Hematopoietic multipotent progenitor cell treated with erythropoietin and hydrocortisone succinate and interleukin-3 and kit ligand, for 8 days (in vitro differentiated cells): ENCODE measurements around the gene TLE3.

Experiments used
- DNase-seq: peaks from one replicate; pipeline ENCODE4 v3.0.0-alpha.2; 2015

Gene TLE3

DNA sequence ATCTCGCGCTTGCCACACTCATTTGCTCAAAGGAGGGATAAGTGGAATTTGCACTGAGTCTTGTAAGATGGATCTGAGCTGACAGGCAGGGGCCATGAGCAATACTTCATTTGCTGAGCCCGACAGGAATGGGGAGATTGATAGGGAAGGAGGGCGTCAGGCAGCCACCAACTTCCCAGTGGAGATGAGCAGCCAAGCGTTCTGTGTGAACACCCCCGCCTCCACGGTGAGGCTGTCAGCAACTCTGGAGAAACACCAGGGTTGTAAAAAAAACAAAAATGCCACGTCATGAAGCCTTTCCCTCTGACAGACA lies 36.8 kb downstream of the TLE3 start:
- DNase-seq: no peak

DNA sequence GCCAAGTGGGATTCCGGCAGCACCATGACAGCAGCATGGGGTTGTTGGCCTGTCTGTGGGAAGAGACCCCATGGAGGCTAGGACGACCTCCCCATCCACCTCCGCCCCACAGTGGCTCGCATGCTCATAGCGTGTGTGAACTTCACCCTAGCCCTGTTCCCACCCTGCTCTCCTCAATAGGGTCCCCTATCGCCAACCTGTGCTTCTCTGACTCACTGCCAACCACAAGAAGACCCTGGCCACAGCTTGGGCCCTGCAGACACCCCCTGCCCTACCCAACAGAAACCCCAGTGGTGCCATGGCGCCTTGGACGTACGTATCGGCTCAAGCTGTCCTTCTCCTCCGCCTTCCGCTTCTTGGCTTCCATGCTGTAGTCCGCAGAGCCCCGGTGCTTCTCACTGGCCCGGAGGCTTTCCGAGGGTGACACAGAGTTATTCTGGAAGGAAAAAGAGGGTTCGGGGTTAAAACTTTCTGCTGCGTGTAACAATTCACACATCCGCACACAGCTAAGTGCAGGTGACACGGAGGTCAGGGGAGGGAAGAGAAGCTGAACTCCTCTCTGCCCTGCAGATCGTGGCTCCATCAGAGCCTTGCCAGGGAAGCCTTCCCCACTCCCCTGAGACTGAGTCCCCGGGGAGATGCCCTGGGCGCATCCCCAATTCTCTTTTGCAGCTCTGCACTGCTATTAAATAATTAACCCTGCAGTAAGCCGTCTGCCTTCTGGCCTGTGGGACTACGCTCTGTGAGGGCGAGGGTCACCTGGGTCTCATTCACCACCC lies 37.3 kb downstream of the TLE3 start:
- no peak for DNase-seq

DNA sequence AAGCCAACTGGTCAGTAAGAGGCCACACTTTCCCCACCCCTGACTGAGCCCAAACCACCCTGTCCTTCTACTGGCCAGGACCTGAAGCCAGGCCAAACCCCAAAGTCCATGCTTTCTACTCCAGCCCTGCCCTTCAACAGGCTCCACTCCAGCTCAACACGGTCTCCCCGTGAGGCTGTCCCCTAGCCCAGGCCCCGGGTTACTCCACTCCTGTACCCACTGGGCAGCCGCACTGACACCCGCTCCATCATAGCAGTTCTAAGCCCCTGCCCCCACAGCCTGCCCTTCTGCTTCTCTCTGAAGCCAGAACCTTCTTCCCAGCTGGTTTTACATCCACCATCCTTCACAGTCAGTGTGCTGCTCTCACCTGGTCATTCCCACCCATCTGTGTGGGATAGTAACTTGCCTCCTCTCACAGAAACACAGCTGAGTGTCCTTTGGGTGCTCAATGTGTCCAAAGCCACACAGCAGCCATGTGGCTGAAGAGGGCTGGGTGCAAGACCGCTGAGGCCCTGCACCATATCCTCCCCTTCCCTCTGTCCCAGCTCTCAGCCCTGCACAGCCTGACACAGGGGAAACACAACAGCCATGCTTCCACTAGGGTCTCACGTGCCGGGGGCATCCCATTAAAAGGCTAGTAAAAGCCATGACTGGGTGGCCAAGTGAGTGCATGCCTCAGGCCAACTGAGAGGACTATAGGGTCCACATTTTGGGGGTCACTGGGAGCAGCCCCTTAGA lies 38.1 kb downstream of the TLE3 start:
- DNase-seq: no peak

DNA sequence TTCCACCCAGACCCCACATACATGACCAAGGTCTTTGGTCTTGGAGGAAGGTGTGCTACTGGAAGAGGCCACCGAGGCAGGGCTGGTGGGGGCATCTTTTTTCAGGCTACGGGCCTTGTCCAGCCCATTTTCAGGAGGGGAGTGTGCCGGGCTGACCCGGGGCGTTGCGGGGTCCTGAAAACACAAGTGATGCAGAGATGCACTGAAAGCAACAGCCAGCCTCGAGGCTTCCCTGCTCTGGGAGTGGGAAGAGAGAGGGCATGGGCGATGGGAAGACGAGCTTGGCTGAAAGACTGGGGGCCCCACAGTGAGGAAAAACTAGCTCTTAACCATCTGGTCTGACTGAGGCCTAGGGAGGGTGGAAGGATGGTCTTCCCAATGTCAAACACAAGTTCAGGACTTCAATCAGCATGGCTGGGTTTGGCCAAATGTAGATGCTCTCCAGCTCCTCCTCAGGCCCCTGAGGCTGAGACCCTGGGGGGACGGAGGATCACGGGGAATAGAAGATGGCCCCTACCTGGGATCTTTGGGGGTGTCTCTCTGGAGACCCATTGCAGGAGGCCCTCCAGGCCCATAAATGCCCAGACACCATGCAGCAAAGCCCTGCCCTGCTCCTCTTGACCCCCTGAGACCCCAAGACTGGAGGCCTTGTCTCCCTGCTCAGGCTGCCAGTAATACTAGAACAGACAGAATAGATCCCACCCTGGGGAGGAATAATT lies 38.9 kb downstream of the TLE3 start:
- DNase-seq: no peak

DNA sequence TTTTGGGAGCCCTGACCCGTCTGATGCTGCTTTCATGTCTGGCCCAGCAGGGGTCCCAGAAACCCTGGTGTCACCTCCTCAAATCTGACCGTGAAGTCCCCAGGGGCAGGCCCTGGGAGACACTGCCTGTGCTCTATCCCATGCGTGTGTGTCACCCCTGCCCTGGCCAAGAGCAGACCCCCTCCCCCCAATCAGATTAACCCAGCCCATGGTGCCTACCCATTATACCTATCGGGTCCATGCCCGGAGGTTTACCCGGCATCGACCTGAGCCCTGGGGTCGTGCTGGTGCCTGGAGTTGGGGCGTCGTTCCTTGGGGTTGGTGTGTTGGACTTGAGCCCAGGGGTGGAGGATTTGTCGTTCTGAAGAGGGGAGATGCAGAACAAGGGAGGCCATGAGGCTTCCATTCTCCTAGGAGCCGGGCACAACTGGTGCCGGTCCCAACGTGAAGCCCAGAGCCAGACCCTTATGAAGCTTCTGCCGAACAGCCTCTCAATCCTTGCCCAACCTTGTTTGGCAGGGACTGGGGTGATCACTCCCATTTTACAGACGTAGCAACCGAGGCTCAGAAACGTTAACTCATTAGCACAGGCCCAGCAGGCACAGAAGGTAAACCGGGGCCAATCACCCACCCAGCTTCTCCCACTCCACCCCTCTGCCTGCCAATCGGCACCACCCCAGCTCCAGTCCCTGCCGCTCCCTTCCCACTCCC lies 39.6 kb downstream of the TLE3 start:
- no peak for DNase-seq

DNA sequence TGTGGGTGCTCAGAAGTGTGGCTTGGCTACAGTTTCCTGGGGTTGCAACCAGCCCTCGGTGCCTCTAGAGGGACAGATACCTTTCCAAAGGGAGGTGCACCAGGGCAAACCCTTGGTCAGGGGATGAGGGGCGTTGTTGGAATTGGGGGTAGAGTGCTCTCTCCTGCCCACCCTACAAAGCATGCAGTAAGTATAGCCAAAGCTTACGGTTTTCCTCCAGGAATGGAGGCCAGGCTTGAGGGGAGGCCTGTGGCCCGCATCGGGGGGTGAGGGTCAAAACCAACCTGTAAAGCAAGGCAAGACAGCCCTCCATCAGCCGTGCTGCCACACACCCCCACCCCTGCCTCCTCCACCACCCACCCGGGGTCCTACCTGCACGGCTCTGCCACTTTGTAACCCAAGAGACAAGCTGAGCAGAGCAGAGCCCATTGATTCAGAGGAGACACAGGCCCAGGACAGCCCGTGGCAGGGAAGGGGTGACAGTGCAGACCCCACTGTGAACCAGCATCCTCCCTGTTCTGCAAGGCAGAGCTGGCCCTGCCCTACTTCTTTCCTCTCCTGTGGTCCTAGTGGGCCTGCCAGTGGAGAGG lies 41.5 kb downstream of the TLE3 start:
- DNase-seq: no peak

DNA sequence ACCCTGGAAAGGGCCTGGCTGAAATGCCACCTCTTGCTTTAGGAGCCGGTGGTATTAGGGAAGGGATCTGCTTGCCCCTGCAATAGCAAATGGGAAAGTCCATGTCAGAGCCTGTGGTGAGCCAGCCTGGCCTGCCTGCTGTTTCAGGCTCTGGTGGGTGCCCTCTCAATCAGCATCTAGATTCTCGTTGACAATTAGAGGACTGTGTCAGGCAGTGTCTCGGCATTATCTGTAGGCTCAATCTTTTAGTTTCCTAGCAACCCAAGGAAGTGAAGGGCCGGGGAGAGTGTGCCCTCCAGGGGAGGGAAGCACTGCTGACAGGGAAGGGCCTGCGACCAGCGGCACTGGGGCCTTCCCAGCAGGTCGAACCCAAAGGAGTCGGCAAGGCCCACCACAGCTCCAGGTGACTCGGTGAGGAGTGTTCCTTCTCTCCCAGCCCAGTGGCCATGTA lies 42.1 kb downstream of the TLE3 start:
- peak; percentile 8 for DNase-seq

DNA sequence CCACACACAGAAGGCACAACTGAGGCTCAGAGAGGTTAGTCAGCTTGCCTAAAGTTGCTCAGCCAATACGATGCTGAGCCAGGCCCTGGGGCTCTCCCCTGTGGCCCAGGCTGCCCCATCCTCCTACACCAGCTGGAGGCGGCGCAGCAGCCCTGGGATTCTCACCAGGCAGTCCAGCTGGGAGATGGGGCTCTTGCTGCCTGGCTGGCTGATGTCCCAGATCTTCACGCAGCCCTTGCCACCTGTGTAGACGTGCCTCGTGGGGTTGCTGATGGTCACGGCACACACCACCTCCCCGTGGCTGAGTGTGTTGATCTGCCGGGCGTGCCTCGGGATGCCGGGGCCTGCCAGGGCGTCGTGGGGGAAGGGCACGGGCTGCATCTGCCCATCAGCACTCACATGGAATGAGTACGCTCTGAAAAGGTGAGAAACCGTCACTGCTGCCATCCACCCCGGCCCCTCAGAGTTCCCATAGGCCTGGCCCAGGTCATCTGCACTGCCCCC lies 42.8 kb downstream of the TLE3 start:
- no peak for DNase-seq

DNA sequence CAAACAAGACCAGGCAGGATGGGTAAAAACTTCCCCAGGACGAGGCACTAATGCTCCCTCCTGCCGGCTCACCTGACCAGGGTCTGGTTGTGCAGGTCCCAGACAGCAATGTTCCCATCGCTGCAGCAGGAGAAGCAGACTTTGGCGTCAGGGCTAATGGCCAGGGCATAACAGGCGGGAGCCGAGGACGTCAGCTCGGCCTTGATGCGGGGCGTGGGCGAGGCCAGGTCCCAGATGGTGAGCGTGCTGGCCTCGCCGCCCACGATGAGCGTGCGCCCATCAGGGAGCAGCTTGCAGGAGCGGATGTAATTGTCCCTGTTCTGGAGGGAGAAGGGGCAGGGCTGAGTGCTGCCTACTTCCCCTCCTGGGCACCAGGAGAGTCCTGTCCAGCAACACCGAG lies 43.4 kb downstream of the TLE3 start:
- no peak for DNase-seq

DNA sequence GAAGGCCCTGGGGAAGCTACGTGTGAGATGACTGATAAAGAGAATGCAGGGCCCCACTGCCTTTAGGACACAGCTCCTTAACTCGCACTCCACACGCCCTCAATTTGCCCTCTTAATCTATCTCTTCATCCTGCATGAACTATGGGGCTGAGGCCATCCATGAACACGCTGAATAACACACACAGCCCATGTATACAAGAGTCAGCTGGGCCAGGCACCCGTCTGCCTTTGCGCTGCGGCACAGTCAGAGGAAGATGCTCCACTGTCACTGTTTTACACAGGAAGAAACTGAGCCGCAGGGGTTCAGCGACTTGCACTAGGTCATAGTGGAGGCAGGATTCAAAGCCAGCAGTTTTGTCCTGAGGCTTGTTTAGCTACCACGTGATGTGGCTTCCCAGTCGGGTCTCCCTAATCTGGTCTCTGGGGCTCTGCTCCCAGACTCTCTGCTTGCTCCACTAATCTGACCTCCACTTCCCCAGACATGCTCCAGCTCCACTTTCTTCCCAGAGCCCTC lies 43.9 kb downstream of the TLE3 start:
- DNase-seq: no peak

DNA sequence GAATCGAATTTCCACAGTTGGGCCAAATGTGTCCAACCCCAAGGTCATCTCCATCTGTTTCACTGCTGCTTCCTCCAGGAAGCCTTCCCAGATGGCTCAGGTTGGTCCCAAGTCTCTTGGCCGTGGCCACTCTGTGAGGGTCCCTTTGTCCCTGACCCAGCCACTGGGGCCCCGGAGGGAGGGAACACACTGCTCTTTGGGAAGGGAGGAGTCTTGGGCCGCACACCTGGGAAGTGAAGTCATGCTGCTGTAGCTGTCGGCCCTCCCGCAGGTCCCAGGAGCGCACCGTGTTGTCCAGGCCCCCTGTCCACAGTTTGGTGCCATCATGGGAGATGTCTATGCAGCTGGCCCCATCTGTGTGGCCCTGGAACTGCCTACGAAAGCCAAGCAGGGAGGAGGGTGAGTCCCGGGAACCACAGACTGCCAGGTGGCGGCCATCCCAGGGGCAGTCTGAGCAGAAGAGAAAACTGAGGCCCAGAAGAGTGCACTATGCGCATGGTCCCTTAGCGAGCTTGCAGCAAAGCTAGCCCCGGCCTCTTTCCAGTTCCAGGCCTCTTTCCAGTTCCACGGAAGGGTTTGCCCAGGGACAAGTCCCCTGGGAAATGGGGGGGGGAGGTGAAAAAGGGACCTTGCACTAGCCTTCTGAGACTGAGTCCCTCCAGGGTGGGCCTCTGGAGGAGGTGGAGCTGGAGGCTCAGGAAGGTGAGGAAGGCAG lies 44.6 kb downstream of the TLE3 start:
- no peak for DNase-seq

DNA sequence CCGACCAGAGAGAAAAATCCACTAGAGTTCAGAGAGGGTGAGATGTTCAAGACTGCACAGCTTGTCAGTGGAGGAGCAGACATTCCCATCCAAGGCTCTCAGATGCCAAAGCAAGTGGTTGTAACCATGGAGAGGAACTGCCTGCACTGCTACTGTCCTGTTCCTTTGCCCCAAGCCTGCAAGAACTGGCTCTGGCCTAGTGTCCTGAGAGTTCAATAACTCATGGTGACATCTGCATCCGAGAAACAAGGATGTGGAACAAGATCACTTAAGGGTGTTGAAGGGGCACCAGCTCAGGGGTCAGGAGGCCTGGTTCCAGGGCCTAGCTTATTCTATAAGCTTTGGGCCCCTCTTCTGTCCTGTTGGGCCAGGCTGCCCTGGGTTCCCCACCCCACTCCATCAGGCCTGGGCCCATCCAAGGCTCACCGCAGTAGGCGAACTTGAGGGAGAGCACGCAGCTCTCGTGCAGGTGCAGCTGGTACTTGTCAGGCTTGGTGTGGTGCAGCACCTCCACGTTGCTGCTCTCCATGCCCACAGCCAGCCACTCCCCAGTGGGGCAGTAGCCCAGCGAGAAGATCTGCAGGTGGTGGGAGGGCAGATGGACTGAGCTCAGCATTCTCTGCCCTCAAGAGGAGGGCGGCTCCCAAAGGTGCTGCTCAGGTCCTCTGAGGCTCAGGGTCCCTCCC lies 45.6 kb downstream of the TLE3 start:
- DNase-seq: no peak

DNA sequence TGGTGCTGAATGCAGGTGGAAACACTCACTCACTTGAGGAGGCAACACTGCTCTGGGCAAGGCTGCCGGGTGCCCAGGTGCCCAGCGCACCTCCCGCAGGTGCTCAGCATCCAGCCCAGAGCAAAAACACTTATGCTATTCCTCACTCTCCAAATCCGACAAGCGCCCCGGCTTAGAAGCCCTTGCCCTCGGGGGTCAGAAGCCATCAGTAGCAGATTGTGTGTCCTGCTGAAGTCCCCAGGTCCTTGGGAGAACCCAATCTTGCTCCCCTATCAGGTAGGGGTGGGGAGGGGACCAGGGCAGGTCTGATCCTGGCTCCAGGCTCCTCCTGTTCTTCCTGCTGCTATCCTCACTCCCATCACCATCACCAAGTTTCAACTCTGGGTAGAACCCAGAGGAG lies 46.7 kb downstream of the TLE3 start:
- no peak for DNase-seq

DNA sequence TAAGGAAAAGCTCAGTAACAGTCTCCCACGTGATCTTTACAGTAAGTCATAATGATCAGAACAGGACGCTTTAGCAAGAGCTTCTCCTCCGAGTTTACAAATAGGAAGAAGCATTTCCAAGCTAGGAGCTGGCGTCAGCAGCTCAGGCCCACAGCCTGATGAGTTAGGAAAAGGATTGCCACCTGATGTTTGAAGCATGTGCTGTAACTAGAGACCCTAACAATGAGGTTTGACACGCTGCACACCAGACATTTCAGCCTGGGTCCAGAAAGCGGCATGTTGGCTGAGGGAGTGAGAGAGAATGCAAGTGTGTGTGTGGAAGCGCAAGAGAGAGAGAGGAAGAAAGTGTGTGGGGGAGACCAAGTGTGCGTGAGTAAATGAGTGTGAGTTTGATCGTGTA lies 47.3 kb downstream of the TLE3 start:
- DNase-seq: no peak

DNA sequence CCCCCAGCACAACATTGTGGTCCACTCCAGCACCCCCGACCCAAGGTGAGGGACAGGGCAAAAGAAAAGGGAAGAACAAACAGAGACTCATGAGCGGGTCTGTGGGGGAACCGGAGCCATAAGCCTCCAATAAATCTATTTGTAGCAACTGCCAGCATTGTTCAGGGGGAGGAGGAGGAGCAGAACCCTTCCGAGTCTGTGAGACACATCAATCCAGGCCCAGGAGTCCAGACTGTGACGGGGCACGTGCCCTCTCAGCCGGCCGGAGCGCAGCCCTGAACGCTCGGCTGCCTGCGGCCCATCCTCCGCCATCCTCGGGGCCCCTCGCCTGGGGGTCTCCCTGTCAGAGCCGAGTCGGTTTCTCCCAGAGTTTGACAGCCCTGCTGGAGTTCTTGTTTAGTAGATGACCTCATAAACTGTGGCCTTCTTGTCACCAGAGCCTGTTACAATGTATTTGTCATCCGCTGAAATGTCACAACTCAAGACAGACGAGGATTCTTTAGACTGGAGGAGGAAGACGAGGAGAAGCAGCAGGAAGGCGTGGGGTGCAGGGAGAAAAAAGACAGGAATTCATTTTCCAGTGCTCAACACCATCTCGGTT lies 47.9 kb downstream of the TLE3 start:
- DNase-seq: no peak

DNA sequence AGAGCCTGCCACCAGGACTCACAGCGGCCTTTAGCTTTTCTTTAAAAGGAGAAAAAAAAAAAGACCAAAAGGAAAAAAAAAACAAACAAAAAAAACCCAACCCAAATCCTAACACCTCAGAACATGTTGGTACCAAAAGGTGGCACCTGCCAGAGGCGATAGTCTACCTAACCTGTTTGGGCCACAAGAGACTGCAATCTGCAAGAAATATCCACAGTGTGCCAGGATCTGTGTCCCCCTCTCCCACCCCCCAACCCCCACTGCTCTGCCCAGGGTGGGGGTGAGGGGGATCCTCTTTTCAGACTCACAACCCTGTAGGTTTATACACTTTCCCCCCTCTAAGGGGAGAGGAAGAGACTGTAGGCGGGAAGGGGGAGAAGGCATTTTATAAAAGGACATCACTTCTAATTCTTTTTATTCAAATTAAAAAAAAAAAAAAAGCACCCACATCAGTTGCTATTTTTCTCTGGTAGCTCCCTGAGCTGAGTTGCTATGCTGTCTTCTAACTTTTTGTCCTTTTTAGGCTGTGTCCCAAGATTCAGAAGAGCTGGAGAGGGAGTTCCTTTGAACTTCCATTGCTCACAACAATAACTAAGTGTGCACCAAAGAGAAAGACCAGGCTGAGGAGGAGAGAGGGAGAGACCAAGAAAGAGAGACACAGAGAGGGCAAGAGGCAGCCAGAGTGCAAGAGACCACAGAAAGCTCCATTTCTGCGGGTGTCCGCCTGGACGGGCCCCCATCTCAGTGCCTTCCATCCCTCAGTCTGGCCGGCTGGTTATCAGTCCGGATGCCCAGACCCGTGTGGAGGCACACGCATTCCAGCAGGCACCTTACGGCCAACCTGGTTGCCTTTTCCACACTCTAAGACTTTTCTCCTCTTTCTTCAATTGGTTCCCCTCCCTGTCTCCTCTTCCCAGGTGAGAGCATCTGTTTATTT lies 48.9 kb downstream of the TLE3 start:
- no peak for DNase-seq

DNA sequence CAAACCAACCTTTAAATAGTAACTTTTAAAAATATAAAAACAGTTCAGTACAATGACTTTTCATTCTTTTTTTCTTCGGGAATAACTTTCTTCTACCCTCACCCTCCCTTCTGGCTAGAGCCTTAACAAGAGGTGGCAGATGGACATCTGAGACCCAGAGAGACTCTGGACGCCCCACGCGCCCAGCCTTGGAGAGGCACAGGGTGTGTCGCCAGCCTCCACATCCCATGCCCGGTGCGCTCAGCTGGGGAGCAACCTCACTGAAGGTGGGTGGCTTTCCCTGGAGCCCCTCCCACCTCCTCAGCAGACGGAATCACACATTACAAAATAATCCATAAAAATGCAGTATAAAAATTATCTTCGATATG lies 49.5 kb downstream of the TLE3 start:
- DNase-seq: no peak

DNA sequence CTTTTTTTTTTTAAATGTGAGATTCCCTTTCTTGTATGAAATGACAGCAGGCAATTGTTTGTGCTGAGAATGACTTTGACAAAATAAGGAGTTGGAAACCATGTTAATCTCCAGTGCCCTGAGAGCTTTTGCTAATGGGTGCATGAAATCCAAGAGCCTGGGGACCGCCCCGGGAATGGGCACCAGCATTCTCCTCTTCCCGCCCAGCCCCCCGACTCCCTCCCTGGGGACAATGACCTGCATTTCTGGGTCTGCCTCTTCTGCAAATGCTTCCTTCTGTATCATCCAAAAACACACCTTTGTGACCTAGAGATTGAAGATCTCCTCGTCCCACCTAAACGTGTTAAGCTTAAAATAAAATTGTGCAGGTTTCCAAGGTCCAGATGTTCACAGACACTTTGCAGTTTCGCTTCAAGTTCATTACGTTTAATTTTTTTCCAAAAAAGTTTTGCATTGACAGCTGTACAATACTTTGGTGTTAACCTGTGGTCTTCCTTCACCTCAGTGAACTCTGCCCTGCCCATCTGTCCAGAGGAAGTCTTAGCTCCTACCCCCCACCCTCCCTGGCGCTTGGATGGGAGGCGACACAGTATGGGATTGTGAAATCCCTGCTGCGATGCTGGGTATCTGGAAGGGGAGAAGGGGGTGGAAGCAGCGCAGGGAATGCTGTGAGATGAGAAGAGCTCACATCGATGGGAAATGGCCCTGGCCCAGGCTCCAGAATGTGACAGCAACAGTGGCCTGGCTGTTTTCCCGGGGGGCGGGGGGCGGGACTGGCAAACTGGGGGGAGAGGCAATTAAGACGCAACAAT lies 50.1 kb downstream of the TLE3 start:
- DNase-seq: no peak
